PC-3 (cell line): ENCODE measurements around the gene PRSS12.

Experiments used
- CTCF ChIP-seq: fragments of 300-600 bp; sonication (generic); conservative IDR thresholded peaks from 2 replicates; pipeline ENCODE4 v1.5.1; 2017; ENCODE audit warnings: antibody characterized with exemption, low read depth, mild to moderate bottlenecking, low read length
- EZH2phosphoT487 ChIP-seq: fragments of 300-600 bp; sonication (generic); IDR thresholded peaks from 2 replicates; pipeline ENCODE4 v1.6.1; 2018; ENCODE audit warnings: mild to moderate bottlenecking, antibody characterized with exemption, low read length, borderline replicate concordance

GRCh38 chr4:118264096-118264495 lies 88.7 kb downstream of the PRSS12 start:
- TF ChIP-seq CTCF: no peak
- TF ChIP-seq EZH2phosphoT487: no peak
